Measurements from ENCODE around the gene DOCK11.

GRCh38 chrX:118504581-118504980 is 9.0 kb downstream of the DOCK11 start:
- no peak for TF ChIP-seq TAF1 (IDR thresholded peaks at IDR 0.05; ENCODE audit: borderline replicate concordance, low read depth, low read length)
- TF ChIP-seq POLR2A (IDR thresholded peaks at IDR 0.05; ENCODE audit: low read depth, low read length): no peak
- TF ChIP-seq POLR2AphosphoS5 (IDR thresholded peaks at IDR 0.05; ENCODE audit: low read depth, low read length): no peak
